Kidney epithelial cell (primary cell): Measurements from ENCODE around the gene COASY. TPM values are rescaled to one million over a fixed set of nuclear protein-coding genes. Genes with fewer than 3 reads are reported as not detected.
"Not testable (repeated sequence)": the region's sequence is repeated elsewhere in the genome, so short reads cannot be mapped to it uniquely, and the experiment has no call there.

Experiments used
- DNase-seq: peaks from one replicate; pipeline ENCODE4 v3.0.0-alpha.2; 2010; ENCODE audit warnings: low read depth
- H3K27me3 ChIP-seq: 2 replicates; pipeline ENCODE4 v1.6.0; 2011; ENCODE audit warnings: low read length; ENCODE audit not compliant: control insufficient read depth, insufficient read depth
- H3K36me3 ChIP-seq: 2 replicates; pipeline ENCODE4 v1.5.1; 2011; ENCODE audit warnings: low read length; ENCODE audit not compliant: control insufficient read depth, insufficient read depth
- H3K4me3 ChIP-seq: 2 replicates; pipeline ENCODE4 v1.5.1; 2011; ENCODE audit warnings: low read depth, mild to moderate bottlenecking, control low read depth, low read length
- total RNA-seq: library from RNA; depleted of rRNA; stranded (reverse); fragments of >200 nt; gene quantifications from 2 replicates; pipeline ENCODE4 v1.2.3, GENCODE V29; 2015
- TF ChIP-seq, protein P1 (sequence below): IDR thresholded peaks from 2 replicates; pipeline ENCODE4 v1.5.1; 2011; ENCODE audit warnings: mild to moderate bottlenecking, moderate library complexity, low read length, control low read depth, inconsistent platforms; ENCODE audit not compliant: insufficient read depth, poor library complexity, severe bottlenecking

The COASY gene
- total RNA-seq, 1 donor from 2014 or later: 26.8 TPM

GRCh38 chr17:42541041-42541833 is 20.7 kb upstream of the COASY start:
- DNase-seq: no peak
- Histone ChIP-seq H3K36me3 (peaks cover 1% of the 10 kb centered on the region), H3K27me3 (no peaks in the 10 kb centered on the region), H3K4me3 (no peak overlapping the region)
- TF ChIP-seq, protein P1, sequence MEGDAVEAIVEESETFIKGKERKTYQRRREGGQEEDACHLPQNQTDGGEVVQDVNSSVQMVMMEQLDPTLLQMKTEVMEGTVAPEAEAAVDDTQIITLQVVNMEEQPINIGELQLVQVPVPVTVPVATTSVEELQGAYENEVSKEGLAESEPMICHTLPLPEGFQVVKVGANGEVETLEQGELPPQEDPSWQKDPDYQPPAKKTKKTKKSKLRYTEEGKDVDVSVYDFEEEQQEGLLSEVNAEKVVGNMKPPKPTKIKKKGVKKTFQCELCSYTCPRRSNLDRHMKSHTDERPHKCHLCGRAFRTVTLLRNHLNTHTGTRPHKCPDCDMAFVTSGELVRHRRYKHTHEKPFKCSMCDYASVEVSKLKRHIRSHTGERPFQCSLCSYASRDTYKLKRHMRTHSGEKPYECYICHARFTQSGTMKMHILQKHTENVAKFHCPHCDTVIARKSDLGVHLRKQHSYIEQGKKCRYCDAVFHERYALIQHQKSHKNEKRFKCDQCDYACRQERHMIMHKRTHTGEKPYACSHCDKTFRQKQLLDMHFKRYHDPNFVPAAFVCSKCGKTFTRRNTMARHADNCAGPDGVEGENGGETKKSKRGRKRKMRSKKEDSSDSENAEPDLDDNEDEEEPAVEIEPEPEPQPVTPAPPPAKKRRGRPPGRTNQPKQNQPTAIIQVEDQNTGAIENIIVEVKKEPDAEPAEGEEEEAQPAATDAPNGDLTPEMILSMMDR: no peak

DNA sequence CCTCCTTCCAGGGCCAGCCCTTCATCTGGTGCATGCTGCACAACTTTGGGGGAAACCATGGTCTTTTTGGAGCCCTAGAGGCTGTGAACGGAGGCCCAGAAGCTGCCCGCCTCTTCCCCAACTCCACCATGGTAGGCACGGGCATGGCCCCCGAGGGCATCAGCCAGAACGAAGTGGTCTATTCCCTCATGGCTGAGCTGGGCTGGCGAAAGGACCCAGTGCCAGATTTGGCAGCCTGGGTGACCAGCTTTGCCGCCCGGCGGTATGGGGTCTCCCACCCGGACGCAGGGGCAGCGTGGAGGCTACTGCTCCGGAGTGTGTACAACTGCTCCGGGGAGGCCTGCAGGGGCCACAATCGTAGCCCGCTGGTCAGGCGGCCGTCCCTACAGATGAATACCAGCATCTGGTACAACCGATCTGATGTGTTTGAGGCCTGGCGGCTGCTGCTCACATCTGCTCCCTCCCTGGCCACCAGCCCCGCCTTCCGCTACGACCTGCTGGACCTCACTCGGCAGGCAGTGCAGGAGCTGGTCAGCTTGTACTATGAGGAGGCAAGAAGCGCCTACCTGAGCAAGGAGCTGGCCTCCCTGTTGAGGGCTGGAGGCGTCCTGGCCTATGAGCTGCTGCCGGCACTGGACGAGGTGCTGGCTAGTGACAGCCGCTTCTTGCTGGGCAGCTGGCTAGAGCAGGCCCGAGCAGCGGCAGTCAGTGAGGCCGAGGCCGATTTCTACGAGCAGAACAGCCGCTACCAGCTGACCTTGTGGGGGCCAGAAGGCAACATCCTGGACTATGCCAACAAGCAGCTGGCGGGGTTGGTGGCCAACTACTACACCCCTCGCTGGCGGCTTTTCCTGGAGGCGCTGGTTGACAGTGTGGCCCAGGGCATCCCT is 18.5 kb upstream of the COASY start:
- TF ChIP-seq, protein P1: no peak
- H3K36me3 ChIP-seq: peaks cover 1% of the 10 kb centered on the region
- DNase-seq: no peak

GRCh38 chr17:42544874-42545283 is 17.1 kb upstream of the COASY start:
- H3K36me3 ChIP-seq: peaks cover 1% of the 10 kb centered on the region
- no peak overlapping the region for H3K4me3 ChIP-seq
- no peak for DNase-seq
- TF ChIP-seq, protein P1: no peak
- no peaks in the 10 kb centered on the region for H3K27me3 ChIP-seq

More for the DNA sequence above, 18.5 kb upstream of the COASY start:
- no peaks in the 10 kb centered on the region for H3K27me3 ChIP-seq
- no peak overlapping the region for H3K4me3 ChIP-seq

DNA sequence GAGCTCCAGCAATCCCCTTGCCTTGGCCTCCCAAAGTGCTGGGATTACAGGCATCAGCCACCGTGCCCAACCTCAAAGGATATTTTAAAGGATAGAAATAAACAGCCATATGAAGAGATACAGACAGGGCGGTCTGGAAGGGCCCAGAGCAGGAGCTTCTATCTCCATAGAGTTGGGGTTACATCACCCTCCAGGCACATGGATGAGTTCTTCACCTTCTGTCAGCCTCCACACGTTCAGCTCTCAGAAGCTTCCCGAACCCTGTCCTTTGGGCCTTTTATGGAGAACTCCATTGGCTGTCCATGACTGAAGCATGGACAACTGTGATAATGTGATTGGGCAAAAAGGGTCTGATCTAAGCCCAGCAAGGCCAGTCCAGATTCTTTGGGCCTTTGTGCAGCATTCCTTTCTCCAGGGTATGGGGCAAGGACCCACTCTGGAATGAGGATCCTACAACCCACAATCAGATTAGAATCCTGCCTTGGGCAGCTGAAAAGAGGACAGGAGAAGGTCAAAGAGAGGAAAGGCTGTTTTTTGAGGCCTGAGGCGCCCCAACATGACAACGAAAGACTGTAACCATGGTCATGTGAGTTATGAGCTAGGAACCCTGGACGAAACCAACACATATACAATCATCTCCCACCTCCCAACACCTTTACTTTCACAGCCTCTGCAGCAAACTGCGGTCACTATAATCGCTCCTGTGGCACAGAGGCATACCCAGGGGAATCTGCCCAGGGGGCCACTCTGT is 16.0 kb upstream of the COASY start:
- H3K4me3 ChIP-seq, H3K27me3 ChIP-seq, DNase-seq, H3K36me3 ChIP-seq: not testable (repeated sequence)

- Histone ChIP-seq H3K27me3 (no peaks in the 10 kb centered on the region), H3K36me3 (peaks cover 1% of the 10 kb centered on the region), H3K4me3 (no peak overlapping the region)
- TF ChIP-seq, protein P1: no peak
- DNase-seq: no peak
Measured at GRCh38 chr17:42547001-42547461, 14.9 kb upstream of the COASY start.
